Heart left ventricle (tissue), 16 donors: Measurements from ENCODE around the gene P2RY11. TPM values are rescaled to one million over a fixed set of nuclear protein-coding genes. Genes with fewer than 3 reads are reported as not detected.

Experiments used
- ATAC-seq, 4 donors: fragments of 200-7000 bp; cut with Tn5 transposase; one replicate each; pipeline ENCODE4 v1.9.1; 2020 to 2022; ENCODE audit warnings: moderate library complexity in 4 of 4, mild to moderate bottlenecking in 3 of 4, moderate number of reproducible peaks in 1 of 4
- DNase-seq, 5 donors: peaks; one replicate each; pipeline ENCODE4 v3.0.0-alpha.2; 2020
- H3K27ac ChIP-seq, 12 donors: fragments of 200-600 bp; sonication (generic) in 4 of 12; one replicate each; pipeline versions ENCODE4 v1.5.0 to v1.8.0; 2016 to 2022; ENCODE audit warnings: mild to moderate bottlenecking in 2 of 12
- H3K27me3 ChIP-seq, 9 donors: fragments of 200-600 bp; sonication (generic) in 2 of 9; one replicate each; pipeline versions ENCODE4 v1.5.1 to v1.8.0; 2016 to 2022; ENCODE audit warnings: mild to moderate bottlenecking in 3 of 9
- H3K36me3 ChIP-seq, 9 donors: fragments of 200-600 bp; sonication (generic) in 2 of 9; one replicate each; pipeline versions ENCODE4 v1.5.0 to v1.8.0; 2018 to 2022; ENCODE audit warnings: mild to moderate bottlenecking in 2 of 9
- H3K4me1 ChIP-seq, 12 donors: fragments of 200-600 bp; sonication (generic) in 4 of 12; one replicate each; pipeline versions ENCODE4 v1.5.0 to v1.8.0; 2016 to 2022; ENCODE audit warnings: mild to moderate bottlenecking in 3 of 12
- H3K4me3 ChIP-seq, 12 donors: fragments of 200-600 bp; sonication (generic) in 4 of 12; one replicate each; pipeline versions ENCODE4 v1.5.0 to v1.8.0; 2017 to 2022; ENCODE audit warnings: mild to moderate bottlenecking in 9 of 12, moderate library complexity in 4 of 12
- H3K9me3 ChIP-seq, 12 donors: fragments of 200-600 bp; sonication (generic) in 4 of 12; one replicate each; pipeline versions ENCODE4 v1.5.0 to v1.8.0; 2016 to 2022; ENCODE audit warnings: mild to moderate bottlenecking in 1 of 12
- CTCF ChIP-seq, 12 donors: fragments of 200-600 bp; sonication (generic) in 4 of 12; IDR thresholded peaks; one replicate each; pipeline versions ENCODE4 v1.5.0 to v1.8.0; 2018 to 2022; ENCODE audit warnings: antibody characterized with exemption in 12 of 12, mild to moderate bottlenecking in 5 of 12
- POLR2A ChIP-seq, 2 donors: fragments of 450-650 bp; IDR thresholded peaks; one replicate each; pipeline ENCODE4 v1.6.1; 2017; ENCODE audit warnings: antibody characterized with exemption in 2 of 2, mild to moderate bottlenecking in 2 of 2, moderate library complexity in 2 of 2
- WGBS, 4 donors: extraction: QIAGEN DNeasy Blood & Tissue Kit in 2 of 4; methylation state at CpG; one replicate each; pipeline versions ENCODE4 v1.1.5 to v1.1.7; 2013 to 2018; 5-methylcytosine and 5-hydroxymethylcytosine counted together
- intact Hi-C, 10 donors: fragments of 100-400 bp; cut with DNase I; formaldehyde crosslinking; loops; one replicate each; pipeline versions ENCODE4 v1.11.1 to v1.14.2; 2022
- polyA plus RNA-seq, 2 donors: library from polyadenylated mRNA; stranded (reverse); fragments of 200-250 nt; gene quantifications; one replicate each; pipeline ENCODE4 v1.2.3, GENCODE V29; 2013
- total RNA-seq, 9 donors: library from RNA; depleted of rRNA in 2 of 9; stranded (reverse); fragments of >200 nt in 2 of 9; fragmentation: NEBNext Ultra II Directional in 3 of 9; extraction: Animal tissue kit (Norgen Biotek cat#: 25700) in 3 of 9; gene quantifications; one replicate each; pipeline versions ENCODE4 v1.1.0 to v1.2.4, GENCODE V29; 2016 to 2023
- donor health status: ischemic (EF 13 %, LVEDD 7.1; RV severe dilation, severe dysfunction).
- donor health status: healthy with polysubstance abuse.
- donor health status: DM: no; HTN: yes; CAD: no.
- donor health status: DM: no; HTN: no; CAD: no.
- donor health status: ischemic (EF 25% LVEDD 6.9; RV normal size, moderate dysfunction).
- donor health status: ischemic (EF 25% LVEDD 5.7; RV mildly dilated, moderate dysfunction).
- donor health status: healthy.
- donor health status: DM: yes; HTN: yes; CAD: no.
- donor health status: ischemic (EF 35%, LVEDD 5.7; RV mildly dilated, moderate dysfunction).
- donor health status: nonischemic (EF 11% LVEDD 7.7; RV severe dilation, severe dysfunction).
- donor health status: DM: yes; HTN: yes; CAD: no.
- donor health status: PGD.
- donor health status: ischemic (EF 29% LVEDD 5.4; RV normal size, mild dysfunction).
- donor health status: nonischemic (EF 23%, LVEDD 6.1; RV moderate dilation, normal function).

The P2RY11 gene
- total and polyA plus RNA-seq, 11 donors = 3.1 to 11.7 (median 5.2) TPM

- H3K36me3 ChIP-seq = no peaks in the 10 kb centered on the region
- ATAC-seq = peak in 1 of 4 donors; percentile 36
- no peak for TF ChIP-seq CTCF (IDR thresholded peaks at IDR 0.05)
- TF ChIP-seq POLR2A (IDR thresholded peaks at IDR 0.05) = no peak
- H3K9me3 ChIP-seq = peaks cover 0 to 11% (median 2%) of the 10 kb centered on the region in 12 donors
- H3K27me3 ChIP-seq = peaks cover 0 to 20% (median 0%) of the 10 kb centered on the region in 9 donors
- no peak overlapping the region for H3K4me3 ChIP-seq
- DNase-seq = no peak
- no peaks in the 10 kb centered on the region for H3K4me1 ChIP-seq
- WGBS, 4 donors = 73 to 76% (median 74%) methylated on average over 17 to 22 of the region's 22 CpGs
- H3K27ac ChIP-seq = no peak overlapping the region
- intact Hi-C loops = no loop called here
Observed at GRCh38 chr19:10070730-10071446, 40.6 kb upstream of the P2RY11 start.

GRCh38 chr19:10074153-10074552, 37.3 kb upstream of the P2RY11 start:
- Histone ChIP-seq H3K27me3 (peaks cover 0 to 6% (median 0%) of the 10 kb centered on the region in 9 donors), H3K4me1 (no peaks in the 10 kb centered on the region), H3K4me3 (no peak overlapping the region), H3K36me3 (no peaks in the 10 kb centered on the region), H3K9me3 (peaks cover 0 to 11% (median 2%) of the 10 kb centered on the region in 12 donors), H3K27ac (no peak overlapping the region)
- ATAC-seq (no peak), DNase-seq (no peak)
- TF ChIP-seq POLR2A (IDR thresholded peaks at IDR 0.05) (no peak), CTCF (IDR thresholded peaks at IDR 0.05) (peak in 3 of 12 donors; percentile 16 to 25 (median 23))
- WGBS, 4 donors = 53 to 80% (median 59%) methylated on average over 2 of the region's 2 CpGs
- intact Hi-C loops = no loop called here

- no peak for DNase-seq
- WGBS, 4 donors = 69 to 77% (median 74%) methylated on average over 6 of the region's 6 CpGs
- no peaks in the 10 kb centered on the region for H3K4me1 ChIP-seq
- no peak for ATAC-seq
- no peak overlapping the region for H3K27ac ChIP-seq
- TF ChIP-seq POLR2A (IDR thresholded peaks at IDR 0.05) = no peak
- TF ChIP-seq CTCF (IDR thresholded peaks at IDR 0.05) = no peak
- peaks cover 0 to 11% (median 2%) of the 10 kb centered on the region in 12 donors for H3K9me3 ChIP-seq
- no peaks in the 10 kb centered on the region for H3K36me3 ChIP-seq
- no peak overlapping the region for H3K4me3 ChIP-seq
- H3K27me3 ChIP-seq = peaks cover 0 to 2% (median 0%) of the 10 kb centered on the region in 9 donors
- intact Hi-C loops = no loop called here
Observed at GRCh38 chr19:10076535-10076934, 35.0 kb upstream of the P2RY11 start.

- Histone ChIP-seq H3K9me3 (peaks cover 0 to 11% (median 2%) of the 10 kb centered on the region in 12 donors), H3K27me3 (no peaks in the 10 kb centered on the region), H3K4me3 (no peak overlapping the region), H3K36me3 (no peaks in the 10 kb centered on the region), H3K4me1 (no peaks in the 10 kb centered on the region), H3K27ac (no peak overlapping the region)
- DNase-seq = no peak
- ATAC-seq = no peak
- TF ChIP-seq CTCF (IDR thresholded peaks at IDR 0.05) (no peak), POLR2A (IDR thresholded peaks at IDR 0.05) (no peak)
- WGBS, 4 donors = 70 to 74% (median 72%) methylated on average over 8 of the region's 8 CpGs
- intact Hi-C loops = no loop called here
Observed at GRCh38 chr19:10078329-10078728, 33.2 kb upstream of the P2RY11 start.
